ENCODE results near the gene CRIP2. TPM values are rescaled to one million over a fixed set of nuclear protein-coding genes. Genes with fewer than 3 reads are reported as not detected.

Gene CRIP2, protein sequence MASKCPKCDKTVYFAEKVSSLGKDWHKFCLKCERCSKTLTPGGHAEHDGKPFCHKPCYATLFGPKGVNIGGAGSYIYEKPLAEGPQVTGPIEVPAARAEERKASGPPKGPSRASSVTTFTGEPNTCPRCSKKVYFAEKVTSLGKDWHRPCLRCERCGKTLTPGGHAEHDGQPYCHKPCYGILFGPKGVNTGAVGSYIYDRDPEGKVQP
- total RNA-seq (2022; extraction: Qiagen RNA extraction), result 111 to 207 TPM (median 191 TPM) in 5 replicates

DNA sequence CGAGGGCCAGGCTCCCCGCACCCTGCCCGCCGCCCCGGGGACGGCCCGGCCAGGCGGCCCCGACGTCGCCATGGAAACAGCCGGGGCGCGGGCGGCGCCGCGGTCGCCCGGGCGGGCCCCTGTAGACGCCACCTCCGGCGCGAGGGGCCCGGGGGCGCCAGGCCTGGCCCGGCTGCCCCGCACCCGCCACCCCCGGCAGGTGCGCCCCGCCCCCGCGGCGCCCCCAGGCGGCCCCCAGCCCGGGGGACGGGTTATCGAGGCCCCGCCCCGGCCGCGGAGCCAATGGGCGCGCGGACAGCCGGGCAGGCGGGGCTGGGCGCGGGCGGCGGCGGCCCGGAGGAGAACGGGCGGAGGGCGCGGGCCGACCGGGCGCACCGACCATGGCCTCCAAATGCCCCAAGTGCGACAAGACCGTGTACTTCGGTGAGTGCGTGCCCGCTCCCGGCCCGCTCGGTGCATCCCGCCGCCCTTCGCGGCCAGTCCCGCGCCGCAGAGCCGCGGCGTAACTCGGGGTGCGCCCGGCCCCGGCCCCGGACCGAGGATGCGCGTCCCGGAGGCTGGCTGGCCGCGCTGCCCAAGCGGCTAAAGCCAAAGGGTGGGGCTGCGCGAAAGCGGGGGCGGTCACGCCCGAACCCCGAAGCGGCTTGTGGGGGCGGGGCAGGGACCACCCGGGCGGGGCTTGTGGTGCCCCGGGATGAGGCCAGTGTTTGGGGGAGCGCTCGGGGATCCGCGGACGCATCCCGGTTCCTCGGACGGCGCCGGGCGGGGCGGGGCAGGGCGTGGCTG lies at the start of gene CRIP2:
TSS of gene CRIP2 (plus strand) at position 339 of the 786 bp plus-strand sequence. CDS start at position 381, 42 bp downstream.

DNA sequence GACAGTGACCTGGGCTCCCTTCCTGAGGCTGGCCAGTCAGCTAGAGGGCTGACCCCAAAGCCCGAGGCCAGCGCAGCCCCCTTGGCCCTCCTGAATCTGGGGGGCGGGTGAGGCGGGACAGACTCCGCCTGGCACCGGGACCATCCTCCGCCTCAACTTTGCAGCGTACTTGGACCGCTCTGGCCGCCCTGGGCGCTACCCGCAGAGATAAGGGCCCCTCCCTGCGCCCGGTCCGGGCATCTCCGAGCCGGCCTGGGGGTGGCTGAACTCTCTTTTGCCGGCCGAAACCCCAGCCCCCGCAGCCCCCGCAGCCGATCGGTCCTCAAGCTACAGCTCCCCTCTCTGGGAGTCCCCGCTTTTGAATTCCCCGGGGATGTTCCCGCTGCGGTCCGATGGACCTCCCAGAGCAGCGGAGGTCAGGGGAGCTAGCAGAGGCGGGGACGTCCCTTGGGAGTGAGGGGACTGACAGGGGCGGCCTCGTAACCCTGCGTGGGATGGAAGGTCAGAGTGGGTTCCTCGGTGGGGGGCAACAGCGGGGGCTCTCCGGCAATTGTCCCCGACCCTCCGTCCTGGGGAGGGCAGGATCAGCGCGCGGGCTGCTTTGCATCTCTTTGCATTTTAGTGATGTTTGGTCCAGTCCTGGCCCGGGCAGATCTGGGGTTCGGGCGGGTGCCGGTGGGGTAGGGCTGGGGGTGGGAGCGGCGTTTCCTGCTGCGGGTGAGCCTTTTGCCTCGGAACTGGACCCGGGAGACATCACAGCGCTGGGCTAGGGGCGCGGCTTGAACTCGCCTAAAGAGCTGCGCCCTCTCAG lies 11.7 kb downstream of the CRIP2 start, which contains the start of gene CRIP1:
TSS of gene CRIP1 (plus strand) at position 724 of the 811 bp plus-strand sequence. CDS start 374 bp downstream, outside the sequence.

DNA sequence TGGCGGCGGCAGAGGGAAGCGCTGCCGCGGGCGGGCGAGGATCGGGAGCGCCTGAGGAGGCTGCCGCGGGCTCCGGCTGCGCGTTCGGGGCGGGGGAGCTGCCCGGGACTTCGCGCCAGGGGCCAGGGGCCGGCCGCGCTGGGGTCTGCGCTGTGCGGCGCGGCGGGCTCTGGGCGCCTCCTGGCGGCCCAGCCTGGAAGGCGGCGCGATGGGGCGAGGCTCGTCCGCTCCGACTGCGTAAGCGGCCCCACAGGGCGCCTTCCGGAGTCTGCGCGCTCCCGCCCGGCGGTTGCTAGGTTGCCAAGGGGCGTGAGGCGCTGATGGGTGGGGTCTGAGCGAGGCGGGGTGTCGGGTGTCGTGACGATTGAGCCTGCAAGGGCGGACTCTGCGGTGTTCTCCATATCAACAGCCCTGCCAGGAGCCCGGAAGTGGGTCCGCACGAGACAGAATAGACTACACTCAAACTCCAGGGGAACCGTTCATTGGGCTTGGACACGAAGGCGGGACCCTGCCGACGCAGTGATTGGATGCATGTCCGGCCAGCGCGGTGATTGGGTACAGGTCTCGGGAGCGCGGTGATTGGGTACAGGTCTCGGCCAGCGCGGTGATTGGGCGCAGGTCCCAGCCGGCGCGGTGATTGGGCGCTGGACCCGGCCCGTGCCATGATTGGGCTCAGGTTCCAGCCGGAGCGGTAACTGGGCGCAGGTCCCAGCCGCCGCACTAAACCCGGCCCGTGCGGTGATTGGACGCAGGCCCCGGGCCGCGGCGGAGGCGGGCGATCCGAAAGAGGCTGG lies 16.1 kb downstream of the CRIP2 start, which contains the start of gene TEDC1:
TSS of gene TEDC1 (plus strand) at position 675 of the 794 bp plus-strand sequence. CDS start 130 bp downstream, outside the sequence.

DNA sequence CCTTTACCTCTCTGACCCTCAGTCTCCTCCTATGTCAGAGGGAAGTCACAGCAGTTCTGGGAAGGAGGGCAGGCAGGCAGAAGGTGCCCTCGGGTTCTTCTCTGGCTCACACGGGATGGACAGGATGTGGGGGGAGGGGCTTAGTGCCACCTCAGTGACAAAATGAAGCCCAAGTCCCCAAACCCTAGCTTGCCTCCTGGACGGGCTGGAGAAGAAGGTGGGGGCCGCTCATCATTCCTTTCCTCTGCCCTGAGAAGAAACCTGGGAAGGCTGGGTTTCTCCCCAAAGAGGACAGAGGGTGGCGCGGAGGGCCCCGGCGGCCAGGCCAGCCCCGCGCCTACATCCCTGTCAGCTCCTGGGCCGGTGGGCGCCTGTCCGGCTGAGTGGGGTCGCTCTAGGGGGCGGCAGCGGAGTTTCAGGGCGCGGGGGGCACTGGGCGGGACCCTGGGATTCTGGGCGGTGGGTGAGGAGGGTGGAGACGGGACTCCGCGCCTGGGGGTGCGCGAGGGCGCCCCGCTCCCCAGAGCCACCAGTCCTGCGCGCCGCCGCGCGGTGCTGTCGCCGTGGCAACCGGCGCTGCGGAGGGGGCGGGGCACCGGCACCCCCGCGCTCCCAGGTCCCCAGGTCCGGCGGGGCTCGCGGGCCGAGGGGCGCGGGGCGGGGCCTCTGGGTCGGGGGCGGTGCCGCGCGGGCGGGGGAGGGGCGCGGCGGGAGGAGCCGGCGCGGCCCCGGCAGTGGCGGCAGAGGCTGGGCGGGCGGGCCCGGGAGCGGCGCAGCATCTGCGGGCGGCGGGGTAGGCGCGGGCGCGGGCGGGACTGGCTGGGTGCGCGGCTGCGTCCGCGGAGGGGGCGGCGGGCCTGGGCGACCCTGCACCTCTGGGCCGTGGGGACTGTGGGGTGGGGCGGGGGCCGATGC lies 51.5 kb downstream of the CRIP2 start, which contains the start of gene TMEM121:
TSS of gene TMEM121 (plus strand) at position 723 of the 915 bp plus-strand sequence. CDS start 2,252 bp downstream, outside the sequence.

Other genes with a start within 250 kb of the CRIP2 start
- gene BTBD6, start 226.3 kb upstream of the CRIP2 start, total RNA-seq (2022; extraction: Qiagen RNA extraction), result 30.4 to 43.6 TPM (median 38.9 TPM) in 5 replicates
- gene BRF1, start 173.8 kb upstream of the CRIP2 start, total RNA-seq (2022; extraction: Qiagen RNA extraction), result 23.7 to 28.3 TPM (median 28.0 TPM) in 5 replicates
- 17.9 to 31.2 TPM (median 26.3 TPM) in 5 replicates for gene PACS2, start 160.1 kb upstream of the CRIP2 start, total RNA-seq (2022; extraction: Qiagen RNA extraction)
- gene TEX22, start 76.3 kb upstream of the CRIP2 start, total RNA-seq (2022; extraction: Qiagen RNA extraction), result 0.06 to 0.48 TPM (median 0.22 TPM) in 5 replicates
- 38.8 to 82.7 TPM (median 73.4 TPM) in 5 replicates for gene MTA1, start 55.0 kb upstream of the CRIP2 start, total RNA-seq (2022; extraction: Qiagen RNA extraction)
- 1,663 to 1,896 TPM (median 1,802 TPM) in 5 replicates for gene CRIP1, start 12.1 kb downstream of the CRIP2 start, total RNA-seq (2022; extraction: Qiagen RNA extraction)
- gene TEDC1, start 16.4 kb downstream of the CRIP2 start, total RNA-seq (2022; extraction: Qiagen RNA extraction), result 26.7 to 41.7 TPM (median 37.6 TPM) in 5 replicates
- gene TMEM121, start 51.8 kb downstream of the CRIP2 start, total RNA-seq (2022; extraction: Qiagen RNA extraction), result 3.1 to 7.9 TPM (median 6.3 TPM) in 5 replicates

Data from A549 treated with dexamethasone at 1 μM for 4 hours (cell line).